Measurements from ENCODE around the gene CEP95. TPM values are rescaled to one million over a fixed set of nuclear protein-coding genes. Genes with fewer than 3 reads are reported as not detected.
A peak's percentile ranks its signal among the peaks of the same experiment; 100 is the strongest.

Gene CEP95
- total and polyA plus RNA-seq, 10 of the 15 experiments (the other 5 are each of a cell fraction or from before 2014, with no cell fraction given) = 17.7 to 54.9 (median 29.6) TPM

GRCh38 chr17:64508683-64509082, 1.9 kb downstream of the CEP95 start:
- RAD21 ChIA-PET (ENCODE audit: unreplicated experiment) = no interaction called here
- Histone ChIP-seq H3K4me2 (ENCODE audit: control insufficient read depth, insufficient read depth) (peak overlapping the region; percentile 61), H4K20me1 (ENCODE audit: control insufficient read depth, insufficient read depth) (peaks cover 6% of the 10 kb centered on the region), H2AFZ (ENCODE audit: control insufficient read depth, low read depth, low read length) (no peak overlapping the region), H3K36me3 (ENCODE audit: control insufficient read depth in 2 of 2, insufficient read depth in 2 of 2, low read length in 1 of 2) (peaks cover 0 to 17% of the 10 kb centered on the region in 2 experiments; a peak in 3 of 4 replicates), H3K27me3 (replicated peaks in 1 of 2; ENCODE audit: control insufficient read depth in 2 of 2, insufficient read depth in 2 of 2, low read length in 1 of 2) (no peaks in the 10 kb centered on the region), H3K27ac (ENCODE audit: control insufficient read depth, insufficient read depth) (no peak overlapping the region), H3K4me1 (ENCODE audit: control insufficient read depth, insufficient read depth, low read length) (no peaks in the 10 kb centered on the region), H3K4me3 (peak overlapping the region; percentile 100; the same call in 1 of the 2 replicates), H3K9me3 (replicated peaks; ENCODE audit: control insufficient read depth, insufficient read depth, low read length) (no peaks in the 10 kb centered on the region), H3K9ac (ENCODE audit: control insufficient read depth, insufficient read depth, low read length) (no peak overlapping the region), H3K79me2 (ENCODE audit: control insufficient read depth, insufficient read depth, low read length) (peaks cover 53% of the 10 kb centered on the region)
- BruUV-seq (replicated peaks) = no TSS peak
- FAIRE-seq (no peak), DNase-seq (ENCODE audit: low read depth, low spot score) (no peak), ATAC-seq (no peak)
- POLR2A ChIA-PET = no interaction called here
- WGBS (ENCODE audit: insufficient coverage, insufficient replicate concordance, low lambda C conversion rate, missing lambda C conversion rate) = 100% methylated on average over 2 of the region's 2 CpGs
- intact Hi-C loops (cut with micrococcal nuclease; ENCODE audit: unreplicated experiment) (no loop called here), in situ Hi-C loops (cut with MboI) (loop anchor here (10.0 kb wide), 2 partner anchors 136 to 664 kb away; partner anchors contain the start of gene SMARCD2)
- SMC1A ChIA-PET (ENCODE audit: uncharacterized antibody, unreplicated experiment) = interaction anchor here (0.8 to 2.5 kb wide), 2 partner anchors 10 to 90 kb away, joined by 4 to 11 read pairs; no protein-coding TSS in a partner anchor
- CTCF ChIA-PET = interaction anchor here (0.8 to 2.4 kb wide), 2 partner anchors 11 to 89 kb away, joined by 5 to 15 read pairs; partner anchors contain the start of gene POLG2
- TF ChIP-seq TARDBP (IDR thresholded peaks at IDR 0.05; ENCODE audit: borderline replicate concordance) (no peak), PKNOX1 (IDR thresholded peaks at IDR 0.05) (no peak), NBN (IDR thresholded peaks at IDR 0.05) (no peak), TBL1XR1 (IDR thresholded peaks at IDR 0.05; ENCODE audit: low read depth, low read length) (no peak), ZBTB33 (IDR thresholded peaks at IDR 0.05) (no peak), E4F1 (IDR thresholded peaks at IDR 0.05; ENCODE audit: borderline replicate concordance, partially characterized antibody) (no peak), IKZF1 (conservative IDR thresholded peaks at IDR 0.05) (no peak), MEF2B (IDR thresholded peaks at IDR 0.05; ENCODE audit: partially characterized antibody, poor library complexity, severe bottlenecking) (no peak), MXI1 (IDR thresholded peaks at IDR 0.05; ENCODE audit: low read depth, low read length) (no peak), REST (IDR thresholded peaks at IDR 0.05; ENCODE audit: low read depth, low read length) (no peak), TCF7 (IDR thresholded peaks at IDR 0.05; ENCODE audit: borderline replicate concordance) (no peak), RAD21 (IDR thresholded peaks at IDR 0.05; ENCODE audit: insufficient read depth, low read depth, low read length) (no peak), SMAD1 (IDR thresholded peaks at IDR 0.05; ENCODE audit: low read depth, partially characterized antibody) (no peak), SRF (IDR thresholded peaks at IDR 0.05; ENCODE audit: low read depth in 2 of 2, low read length in 2 of 2) (no peak), GABPA (IDR thresholded peaks at IDR 0.05; ENCODE audit: low read depth) (no peak)

All from GM12878 (cell line).